HUES48 (cell line): ENCODE results near the gene ACYP2.

Experiments used
- H3K27ac ChIP-seq: one replicate; pipeline ENCODE4 v1.7.0; 2013; ENCODE audit warnings: low read depth, low read length, inconsistent platforms
- H3K27me3 ChIP-seq: 2 replicates; pipeline ENCODE4 v1.6.1; 2013; ENCODE audit warnings: mild to moderate bottlenecking, low read length; ENCODE audit not compliant: control insufficient read depth, insufficient read depth
- H3K36me3 ChIP-seq: 2 replicates; pipeline ENCODE4 v1.6.1; 2013; ENCODE audit warnings: low read length; ENCODE audit not compliant: control insufficient read depth, insufficient read depth
- H3K4me1 ChIP-seq: 2 replicates; pipeline ENCODE4 v1.6.1; 2013; ENCODE audit warnings: mild to moderate bottlenecking, low read length; ENCODE audit not compliant: control insufficient read depth, insufficient read depth
- H3K4me3 ChIP-seq: 2 replicates; pipeline ENCODE4 v1.5.1; 2013; ENCODE audit warnings: mild to moderate bottlenecking, low read depth, low read length
- H3K9ac ChIP-seq: 2 replicates; pipeline ENCODE4 v1.6.1; 2013; ENCODE audit warnings: mild to moderate bottlenecking, low read depth, low read length, moderate library complexity
- H3K9me3 ChIP-seq: 2 replicates; pipeline ENCODE4 v1.6.1; 2013; ENCODE audit warnings: low read length; ENCODE audit not compliant: control insufficient read depth, insufficient read depth

The ACYP2 gene

DNA sequence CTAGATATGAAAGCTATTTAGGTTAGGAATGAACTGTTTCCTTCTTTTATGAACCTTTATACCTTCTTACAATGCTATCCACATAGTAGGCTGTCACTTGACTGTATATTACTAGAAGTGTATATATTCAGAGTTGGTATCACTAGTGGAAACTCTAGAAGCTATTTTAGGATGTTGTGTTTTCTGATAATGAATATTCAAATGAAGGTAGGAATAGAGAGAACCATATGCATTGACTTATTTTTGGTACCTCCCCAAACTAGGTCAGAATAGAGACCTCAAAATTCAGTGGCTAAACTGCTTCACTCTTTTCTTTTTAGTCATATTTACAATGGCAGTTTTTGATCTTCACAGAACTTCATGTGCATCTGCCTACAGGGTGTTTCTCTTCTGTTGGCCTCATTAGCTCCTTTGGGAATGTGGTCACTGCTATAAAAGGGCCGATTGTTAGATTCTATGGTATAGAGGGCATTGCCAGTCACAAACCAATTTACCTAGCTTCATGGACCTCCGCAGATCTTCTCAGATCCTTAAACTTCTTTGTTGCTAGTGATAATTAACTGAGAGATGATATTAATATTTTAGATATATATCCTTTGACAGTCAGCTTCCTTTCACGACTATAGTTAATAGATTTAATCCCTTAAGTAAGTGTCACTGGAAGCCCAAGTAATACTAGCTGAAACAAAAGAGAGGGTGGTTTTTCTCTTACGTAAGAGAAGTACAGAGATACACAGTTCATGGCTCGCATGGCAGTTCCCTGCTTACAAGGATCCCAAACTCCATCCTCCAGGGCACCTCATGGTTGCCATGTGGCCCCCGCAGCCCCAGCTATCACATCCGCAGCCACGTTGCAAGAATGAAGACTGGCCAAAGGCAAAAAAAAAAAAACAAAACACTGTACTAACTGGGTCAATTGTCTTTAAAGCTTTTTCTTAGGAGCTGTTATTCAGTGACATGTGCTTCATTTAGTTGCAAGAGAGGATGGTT, 79.6 kb downstream of the ACYP2 start:
- no peak overlapping the region for H3K9ac ChIP-seq
- H3K27ac ChIP-seq = no peak overlapping the region
- H3K4me1 ChIP-seq = no peaks in the 10 kb centered on the region
- H3K36me3 ChIP-seq = no peaks in the 10 kb centered on the region
- no peaks in the 10 kb centered on the region for H3K27me3 ChIP-seq
- H3K4me3 ChIP-seq = no peak overlapping the region
- no peaks in the 10 kb centered on the region for H3K9me3 ChIP-seq

DNA sequence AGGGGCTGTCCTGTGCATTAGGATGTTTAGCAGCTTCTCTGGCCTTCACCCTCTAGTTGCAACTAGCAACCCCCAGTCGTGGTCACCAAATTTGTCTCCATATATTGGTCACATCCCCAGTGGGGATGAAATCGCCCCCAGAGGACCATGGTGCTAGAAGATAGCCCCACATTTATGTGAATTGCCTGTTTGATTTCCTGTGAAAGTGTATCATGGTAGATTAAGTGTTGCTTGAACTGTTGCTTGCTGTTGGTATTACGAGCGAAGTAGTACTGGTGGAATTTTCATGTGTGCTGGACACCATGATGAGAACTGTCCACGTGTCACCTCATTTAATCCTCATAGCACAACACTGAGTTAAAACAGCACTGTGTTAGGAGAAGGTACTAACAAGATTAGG, 81.2 kb downstream of the ACYP2 start:
- H3K4me3 ChIP-seq = no peak overlapping the region
- no peak overlapping the region for H3K9ac ChIP-seq
- no peaks in the 10 kb centered on the region for H3K9me3 ChIP-seq
- H3K4me1 ChIP-seq = no peaks in the 10 kb centered on the region
- H3K36me3 ChIP-seq = no peaks in the 10 kb centered on the region
- H3K27me3 ChIP-seq = no peaks in the 10 kb centered on the region
- no peak overlapping the region for H3K27ac ChIP-seq

DNA sequence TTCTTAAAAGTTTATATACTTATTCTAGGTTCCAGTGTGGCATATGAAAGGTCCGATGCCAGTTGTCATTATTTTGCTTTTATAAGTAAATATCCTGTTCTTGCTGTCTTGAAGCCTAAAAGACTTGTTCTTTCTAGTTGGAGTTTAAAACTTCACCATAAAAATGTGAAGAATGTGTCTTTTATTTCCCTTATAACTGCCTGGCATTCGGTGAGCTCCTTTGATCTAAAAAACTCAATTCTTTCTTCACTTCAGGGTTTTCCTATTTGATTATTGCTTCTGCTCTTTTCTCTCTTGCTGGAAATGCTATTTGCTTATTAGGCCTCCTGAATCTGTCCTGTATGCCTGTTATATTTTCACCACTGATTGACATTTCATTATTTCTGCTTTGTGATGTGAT, 89.1 kb downstream of the ACYP2 start:
- Histone ChIP-seq H3K4me1 (no peaks in the 10 kb centered on the region), H3K9me3 (no peaks in the 10 kb centered on the region), H3K36me3 (no peaks in the 10 kb centered on the region), H3K27ac (no peak overlapping the region), H3K4me3 (no peak overlapping the region), H3K27me3 (no peaks in the 10 kb centered on the region), H3K9ac (no peak overlapping the region)

DNA sequence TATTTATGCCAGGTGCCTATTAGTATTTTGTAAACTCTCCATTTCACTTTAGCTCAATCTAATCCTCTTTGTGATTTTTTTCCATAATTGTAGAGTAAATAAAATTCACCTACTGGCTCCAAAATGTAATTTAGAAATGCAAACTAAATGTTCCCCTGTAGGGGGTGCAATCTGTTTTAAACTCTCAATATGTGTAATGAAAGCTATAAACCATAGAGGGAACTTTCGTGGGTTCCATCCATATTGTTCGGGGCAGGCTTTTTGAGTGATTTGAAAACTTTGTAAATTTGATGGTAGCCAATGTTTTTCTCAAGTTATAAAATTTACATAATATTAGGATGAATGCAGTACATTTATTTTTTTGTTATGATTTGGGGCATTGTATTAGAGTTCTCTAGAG, 91.2 kb downstream of the ACYP2 start:
- H3K27me3 ChIP-seq = no peaks in the 10 kb centered on the region
- H3K4me3 ChIP-seq = no peak overlapping the region
- H3K36me3 ChIP-seq = no peaks in the 10 kb centered on the region
- H3K4me1 ChIP-seq = no peaks in the 10 kb centered on the region
- H3K27ac ChIP-seq = no peak overlapping the region
- no peaks in the 10 kb centered on the region for H3K9me3 ChIP-seq
- no peak overlapping the region for H3K9ac ChIP-seq

DNA sequence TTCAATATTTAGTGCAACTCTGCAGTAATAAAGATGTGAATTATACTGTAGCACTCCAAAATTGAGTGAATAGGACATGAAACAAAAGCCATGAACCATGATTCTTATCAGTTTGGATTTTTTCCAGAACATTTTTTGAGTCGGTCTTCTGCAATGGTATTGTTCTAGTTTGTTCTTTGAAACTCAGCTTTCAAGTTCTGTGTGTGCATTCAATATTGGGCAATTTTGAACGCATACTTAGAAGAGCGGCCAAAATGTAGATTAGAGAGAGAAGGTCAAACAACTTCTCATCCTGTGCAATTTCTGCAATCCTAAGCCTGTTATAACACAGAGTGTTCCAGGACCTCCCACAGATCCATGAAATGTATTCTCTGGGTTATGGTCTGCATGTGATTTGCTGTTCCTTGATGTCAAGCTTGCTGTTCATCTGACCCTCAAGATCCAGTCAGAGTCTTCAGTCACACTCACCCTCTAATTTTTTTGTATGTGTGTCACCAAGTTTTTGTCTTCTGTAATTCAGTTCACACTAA, 92.3 kb downstream of the ACYP2 start:
- Histone ChIP-seq H3K27ac (no peak overlapping the region), H3K9me3 (no peaks in the 10 kb centered on the region), H3K4me3 (no peak overlapping the region), H3K27me3 (no peaks in the 10 kb centered on the region), H3K9ac (no peak overlapping the region), H3K4me1 (no peaks in the 10 kb centered on the region), H3K36me3 (no peaks in the 10 kb centered on the region)

DNA sequence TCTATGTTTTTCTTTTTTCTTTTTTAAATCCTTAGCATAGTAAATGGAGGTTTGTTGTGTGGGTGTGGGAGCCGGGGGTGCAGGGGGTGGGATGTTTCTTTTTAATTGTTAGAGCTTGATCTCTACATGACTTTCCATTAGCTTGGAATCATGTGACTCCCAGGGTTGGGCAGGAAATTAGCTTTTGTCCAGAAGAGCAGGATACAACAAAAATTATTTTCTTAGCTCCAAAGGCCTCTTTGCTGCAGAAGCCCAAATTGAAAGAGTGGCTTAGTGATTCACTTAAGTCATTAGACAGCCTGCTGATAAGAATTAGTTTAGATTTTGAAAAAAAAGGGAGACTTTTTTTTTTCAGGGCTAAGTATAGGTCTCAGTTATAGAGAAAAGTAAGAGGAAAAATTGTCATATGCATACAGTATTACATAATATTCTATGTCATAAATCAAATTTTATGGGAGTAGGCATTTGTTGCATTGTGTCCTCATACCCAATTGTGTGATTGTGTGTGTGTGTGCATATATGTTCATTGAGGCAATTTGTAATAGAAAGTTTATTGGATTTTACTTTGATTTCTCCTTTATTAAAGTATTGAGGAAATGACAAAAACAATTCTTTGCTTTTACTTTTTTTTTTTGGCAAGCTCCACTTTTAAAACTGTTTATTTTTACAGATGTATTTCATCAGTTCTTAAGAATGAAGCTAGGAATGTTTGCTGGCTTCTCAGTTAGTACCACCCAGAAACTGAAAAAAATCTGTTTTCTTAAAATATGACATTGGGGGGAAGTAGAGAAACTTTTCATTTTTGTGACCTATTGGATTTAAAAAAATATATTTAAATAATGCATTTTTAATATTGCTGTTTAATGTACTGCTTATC, 93.2 kb downstream of the ACYP2 start:
- Histone ChIP-seq H3K9ac (no peak overlapping the region), H3K9me3 (no peaks in the 10 kb centered on the region), H3K4me1 (no peaks in the 10 kb centered on the region), H3K27ac (no peak overlapping the region), H3K27me3 (no peaks in the 10 kb centered on the region), H3K36me3 (no peaks in the 10 kb centered on the region), H3K4me3 (no peak overlapping the region)

DNA sequence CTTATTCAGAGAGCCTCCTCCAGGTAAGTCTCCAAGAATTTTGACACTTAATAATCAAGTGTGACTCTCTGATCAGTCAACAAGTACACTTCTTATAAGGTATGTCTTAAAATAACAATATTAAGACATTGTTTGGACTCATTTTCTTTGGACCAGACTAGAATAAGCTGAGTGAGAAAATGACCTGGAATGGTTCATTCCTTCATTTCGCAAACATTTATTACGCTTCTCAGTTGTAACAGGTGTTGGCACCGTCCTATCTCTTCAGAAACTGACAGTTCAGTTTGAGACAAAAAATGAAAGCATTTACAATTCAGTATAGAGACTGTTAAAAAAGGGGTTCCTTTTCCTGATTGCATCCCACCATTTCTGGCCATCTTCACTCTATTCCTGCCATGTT, 94.0 kb downstream of the ACYP2 start:
- no peaks in the 10 kb centered on the region for H3K36me3 ChIP-seq
- H3K9me3 ChIP-seq = no peaks in the 10 kb centered on the region
- no peaks in the 10 kb centered on the region for H3K27me3 ChIP-seq
- H3K27ac ChIP-seq = no peak overlapping the region
- H3K4me3 ChIP-seq = no peak overlapping the region
- no peaks in the 10 kb centered on the region for H3K4me1 ChIP-seq
- no peak overlapping the region for H3K9ac ChIP-seq

DNA sequence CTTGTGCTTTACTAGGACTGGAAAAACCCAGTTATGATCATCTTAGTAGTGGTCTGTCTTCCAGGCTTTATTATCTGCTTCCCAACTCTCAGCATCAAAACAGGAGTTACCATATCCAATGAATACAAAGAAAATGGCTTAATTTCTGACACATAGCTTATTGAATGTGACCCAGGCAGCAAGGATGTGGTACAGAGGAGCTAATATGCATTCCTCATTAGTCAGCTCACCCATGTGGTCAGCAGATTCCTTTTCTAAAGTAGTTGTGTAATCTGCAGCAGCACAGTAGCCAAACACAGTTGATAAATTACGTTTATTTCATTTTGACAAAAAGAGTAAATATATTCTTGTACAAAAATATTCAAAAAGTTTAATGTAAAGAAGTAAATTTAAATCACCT, 97.0 kb downstream of the ACYP2 start:
- Histone ChIP-seq H3K9ac (no peak overlapping the region), H3K9me3 (no peaks in the 10 kb centered on the region), H3K4me3 (no peak overlapping the region), H3K4me1 (no peaks in the 10 kb centered on the region), H3K27me3 (no peaks in the 10 kb centered on the region), H3K27ac (no peak overlapping the region), H3K36me3 (no peaks in the 10 kb centered on the region)

DNA sequence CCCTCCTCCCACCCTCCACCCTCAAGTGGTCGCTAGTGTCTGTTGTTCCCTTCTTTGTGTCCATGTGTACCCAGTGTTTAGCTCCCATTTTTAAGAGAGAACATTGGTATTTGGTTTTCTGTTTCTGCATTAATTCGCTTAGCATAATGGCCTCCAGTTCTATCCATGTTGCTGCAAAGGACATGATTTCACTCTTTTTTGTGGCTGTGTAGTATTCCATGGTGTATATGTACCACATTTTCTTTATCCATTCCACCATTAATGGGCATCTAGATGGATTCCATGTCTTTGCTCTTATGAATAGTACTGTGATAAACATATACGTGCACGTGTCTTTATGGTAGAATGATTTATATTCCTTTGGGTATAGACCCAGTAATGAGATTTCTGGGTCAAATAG, 97.7 kb downstream of the ACYP2 start:
- H3K4me1 ChIP-seq = no peaks in the 10 kb centered on the region
- no peak overlapping the region for H3K27ac ChIP-seq
- H3K4me3 ChIP-seq = no peak overlapping the region
- H3K9me3 ChIP-seq = no peaks in the 10 kb centered on the region
- no peaks in the 10 kb centered on the region for H3K27me3 ChIP-seq
- no peak overlapping the region for H3K9ac ChIP-seq
- H3K36me3 ChIP-seq = no peaks in the 10 kb centered on the region

DNA sequence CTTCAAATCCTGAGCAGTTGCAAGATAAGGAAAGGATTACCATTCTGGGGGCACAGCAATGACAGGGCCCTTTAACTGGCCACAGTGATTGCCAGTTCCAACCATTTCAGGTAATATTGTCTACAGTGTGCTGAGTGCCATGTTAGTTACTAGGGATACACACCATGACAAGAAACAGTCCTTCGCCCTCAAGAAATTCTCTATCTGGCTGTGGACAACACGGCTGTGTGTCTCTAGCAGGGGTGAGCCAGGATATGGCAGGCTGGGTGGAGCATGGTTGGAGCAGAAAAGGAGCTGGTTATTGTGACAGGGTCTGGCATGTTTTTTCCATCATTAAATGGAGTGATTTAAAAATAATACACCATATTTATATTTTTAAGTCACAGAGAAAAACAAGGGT, 109.6 kb downstream of the ACYP2 start:
- H3K27ac ChIP-seq = no peak overlapping the region
- H3K27me3 ChIP-seq = no peaks in the 10 kb centered on the region
- no peak overlapping the region for H3K4me3 ChIP-seq
- H3K9ac ChIP-seq = no peak overlapping the region
- no peaks in the 10 kb centered on the region for H3K9me3 ChIP-seq
- H3K36me3 ChIP-seq = no peaks in the 10 kb centered on the region
- no peaks in the 10 kb centered on the region; the same call in 1 of the 2 replicates for H3K4me1 ChIP-seq

DNA sequence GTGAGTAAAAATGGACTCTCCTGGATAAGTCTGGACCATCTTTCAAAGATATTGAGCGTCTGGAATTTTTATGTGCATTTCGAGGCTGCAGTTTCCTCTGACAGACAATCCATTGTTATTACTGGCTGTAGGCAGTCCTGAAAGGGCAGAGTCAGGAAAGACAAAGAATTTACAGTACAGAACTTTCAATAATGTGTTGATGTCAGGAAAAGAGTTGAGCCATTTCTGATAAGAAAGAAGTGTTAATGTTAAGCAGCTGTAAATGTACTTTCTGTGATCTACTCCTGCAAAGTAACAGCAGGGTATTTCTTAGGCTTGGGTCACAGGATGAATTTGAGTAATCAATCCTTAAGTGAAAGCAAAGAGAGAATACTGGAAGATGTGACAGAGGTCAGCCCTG, 110.8 kb downstream of the ACYP2 start:
- Histone ChIP-seq H3K27ac (no peak overlapping the region), H3K36me3 (no peaks in the 10 kb centered on the region), H3K4me1 (no peaks in the 10 kb centered on the region; the same call in 1 of the 2 replicates), H3K9ac (no peak overlapping the region), H3K27me3 (no peaks in the 10 kb centered on the region), H3K4me3 (no peak overlapping the region), H3K9me3 (no peaks in the 10 kb centered on the region)
